GM21390 (cell line): Measurements from ENCODE around the gene ZNF276.
"Not testable (repeated sequence)": the region's sequence is repeated elsewhere in the genome, so short reads cannot be mapped to it uniquely, and the experiment has no call there.

Experiments
- ATAC-seq: cut with Tn5 transposase; IDR thresholded peaks from one replicate; pipeline ENCODE4 v1.9.1; 2021; ENCODE audit not compliant: unreplicated experiment

ZNF276 gene, protein sequence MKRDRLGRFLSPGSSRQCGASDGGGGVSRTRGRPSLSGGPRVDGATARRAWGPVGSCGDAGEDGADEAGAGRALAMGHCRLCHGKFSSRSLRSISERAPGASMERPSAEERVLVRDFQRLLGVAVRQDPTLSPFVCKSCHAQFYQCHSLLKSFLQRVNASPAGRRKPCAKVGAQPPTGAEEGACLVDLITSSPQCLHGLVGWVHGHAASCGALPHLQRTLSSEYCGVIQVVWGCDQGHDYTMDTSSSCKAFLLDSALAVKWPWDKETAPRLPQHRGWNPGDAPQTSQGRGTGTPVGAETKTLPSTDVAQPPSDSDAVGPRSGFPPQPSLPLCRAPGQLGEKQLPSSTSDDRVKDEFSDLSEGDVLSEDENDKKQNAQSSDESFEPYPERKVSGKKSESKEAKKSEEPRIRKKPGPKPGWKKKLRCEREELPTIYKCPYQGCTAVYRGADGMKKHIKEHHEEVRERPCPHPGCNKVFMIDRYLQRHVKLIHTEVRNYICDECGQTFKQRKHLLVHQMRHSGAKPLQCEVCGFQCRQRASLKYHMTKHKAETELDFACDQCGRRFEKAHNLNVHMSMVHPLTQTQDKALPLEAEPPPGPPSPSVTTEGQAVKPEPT

DNA sequence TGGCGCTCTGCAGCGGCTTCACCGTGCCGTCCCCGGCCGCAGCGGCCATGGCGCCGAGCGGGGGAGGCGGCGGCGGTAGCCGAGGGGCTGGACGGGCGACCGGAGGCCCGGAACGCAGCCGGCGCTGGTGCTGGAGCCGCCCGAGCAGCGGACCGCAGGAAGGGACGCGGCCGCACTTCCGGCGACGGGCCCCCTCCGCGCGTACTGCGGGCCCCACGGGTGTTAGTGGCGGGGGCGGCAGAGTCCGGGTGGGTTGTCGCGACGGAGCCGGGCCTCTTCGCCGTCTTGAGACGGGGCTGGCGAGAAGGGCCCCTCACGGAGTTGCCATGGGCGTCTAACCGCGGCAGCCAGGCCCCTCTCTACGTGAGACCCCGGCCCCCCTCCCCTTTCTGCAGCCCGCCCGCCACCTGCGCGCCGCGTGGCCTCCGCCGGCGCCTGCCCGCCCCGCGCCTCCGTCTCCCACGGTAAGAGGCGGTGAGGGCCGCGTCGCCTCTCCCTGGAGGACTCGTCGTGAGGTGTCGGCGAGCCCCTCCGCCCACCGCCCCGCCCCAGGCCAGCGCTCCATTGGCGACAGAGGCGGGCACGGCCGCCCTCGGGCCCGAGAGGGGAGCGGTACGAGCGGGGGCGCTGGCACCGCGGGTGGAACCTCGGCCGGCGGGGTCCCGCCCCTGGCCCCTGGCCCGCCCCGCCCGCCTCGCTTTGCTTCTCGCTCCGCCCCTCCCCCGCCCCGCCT, at the start of gene ZNF276, which contains the start of gene VPS9D1:
Gene ZNF276 (plus strand): TSS at position 725 of the 733 bp plus-strand sequence. CDS start 104 bp downstream, outside the sequence.
Gene VPS9D1 (minus strand): TSS at position 86 of the 733 bp plus-strand sequence. CDS start 37 bp downstream, at position 49.
- ATAC-seq: peak; percentile 45

DNA sequence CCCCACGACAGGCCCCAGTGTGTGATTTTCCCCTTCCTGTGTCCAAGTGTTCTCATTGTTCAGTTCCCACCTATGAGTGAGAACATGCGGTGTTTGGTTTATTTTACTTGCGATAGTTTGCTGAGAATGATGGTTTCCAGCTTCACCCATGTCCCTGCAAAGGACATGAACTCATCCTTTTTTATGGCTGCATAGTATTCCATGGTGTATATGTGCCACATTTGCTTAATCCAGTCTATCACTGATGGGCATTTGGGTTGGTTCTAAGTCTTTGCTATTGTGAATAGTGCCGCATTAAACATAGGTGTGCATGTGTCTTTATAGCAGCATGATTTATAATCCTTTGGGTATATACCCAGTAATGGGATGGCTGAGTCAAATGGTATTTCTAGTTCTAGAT, 49.8 kb upstream of the ZNF276 start:
- not testable (repeated sequence) for ATAC-seq

DNA sequence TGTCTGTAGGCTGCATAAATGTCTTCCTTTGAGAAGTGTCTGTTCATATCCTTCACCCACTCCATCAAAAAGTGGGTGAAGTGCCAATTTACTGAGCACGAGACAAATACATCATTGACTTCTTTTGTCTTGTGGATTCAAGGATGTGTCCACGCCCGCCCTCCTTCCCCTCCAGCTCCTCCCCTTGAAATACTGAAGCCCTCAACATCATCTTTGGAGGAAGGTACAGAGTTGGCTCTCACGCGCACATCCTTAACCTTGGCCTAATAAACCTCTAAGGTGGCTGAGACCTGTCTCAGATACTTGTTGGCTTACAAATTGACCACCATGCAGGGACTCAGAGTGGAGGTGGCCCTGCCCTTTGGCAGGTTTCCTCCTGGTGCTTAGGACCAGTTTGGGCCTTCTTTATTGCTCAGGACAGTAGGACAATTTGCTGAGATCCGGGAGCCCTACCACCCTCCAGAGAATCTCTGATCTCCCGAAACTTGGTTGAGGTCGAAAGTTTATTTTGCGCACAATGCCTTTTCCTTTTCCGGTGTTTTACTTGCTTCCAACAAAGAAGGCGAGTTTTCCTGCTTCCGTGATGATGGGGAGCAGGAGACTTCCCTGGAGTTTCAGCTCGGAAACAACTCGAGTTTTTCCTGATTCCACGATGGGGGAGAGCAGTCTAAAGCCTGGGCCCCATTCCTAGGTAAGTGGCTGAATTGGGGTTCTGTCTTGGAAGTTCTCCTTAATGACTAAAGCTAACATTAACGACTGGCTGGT, 49.0 kb upstream of the ZNF276 start:
- no peak for ATAC-seq

DNA sequence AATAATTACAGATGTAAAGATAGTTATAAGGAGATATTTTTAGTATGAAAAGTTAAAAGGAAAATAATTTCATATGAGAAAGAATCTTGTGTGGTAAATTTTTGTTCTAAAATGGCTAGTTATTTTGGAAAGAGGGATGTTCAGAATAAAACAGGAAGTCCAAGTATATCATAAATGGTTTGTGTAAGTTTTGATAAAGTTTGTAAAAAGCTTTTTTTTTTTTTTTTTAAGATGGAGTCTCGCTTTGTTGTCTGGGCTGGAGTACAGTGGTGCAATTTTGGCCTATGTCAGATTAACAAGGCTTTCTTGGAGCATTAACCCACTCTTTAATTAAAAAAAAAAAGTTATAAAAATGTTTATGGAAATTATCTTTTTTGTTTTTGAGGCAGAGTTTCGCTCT, 43.1 kb upstream of the ZNF276 start:
- ATAC-seq: no peak

DNA sequence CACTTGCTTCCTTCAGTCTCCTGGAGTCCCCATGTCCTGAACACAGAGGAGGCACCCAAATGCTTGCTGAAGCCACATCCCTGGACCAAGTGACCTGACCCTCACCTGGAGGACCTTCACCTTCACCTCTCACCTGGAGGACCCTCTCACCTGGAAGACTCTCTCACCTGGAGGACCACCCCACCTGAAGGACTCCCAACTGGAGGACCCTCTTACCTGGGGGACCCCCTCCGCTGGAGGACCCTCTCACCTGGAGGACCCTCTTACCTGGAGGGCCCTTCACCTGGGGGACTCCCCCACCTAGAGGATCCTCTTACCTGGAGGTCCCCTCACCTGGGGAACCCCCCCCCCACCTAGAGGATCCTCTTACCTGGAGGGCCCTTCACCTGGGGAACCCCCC, 35.4 kb upstream of the ZNF276 start:
- no peak for ATAC-seq

DNA sequence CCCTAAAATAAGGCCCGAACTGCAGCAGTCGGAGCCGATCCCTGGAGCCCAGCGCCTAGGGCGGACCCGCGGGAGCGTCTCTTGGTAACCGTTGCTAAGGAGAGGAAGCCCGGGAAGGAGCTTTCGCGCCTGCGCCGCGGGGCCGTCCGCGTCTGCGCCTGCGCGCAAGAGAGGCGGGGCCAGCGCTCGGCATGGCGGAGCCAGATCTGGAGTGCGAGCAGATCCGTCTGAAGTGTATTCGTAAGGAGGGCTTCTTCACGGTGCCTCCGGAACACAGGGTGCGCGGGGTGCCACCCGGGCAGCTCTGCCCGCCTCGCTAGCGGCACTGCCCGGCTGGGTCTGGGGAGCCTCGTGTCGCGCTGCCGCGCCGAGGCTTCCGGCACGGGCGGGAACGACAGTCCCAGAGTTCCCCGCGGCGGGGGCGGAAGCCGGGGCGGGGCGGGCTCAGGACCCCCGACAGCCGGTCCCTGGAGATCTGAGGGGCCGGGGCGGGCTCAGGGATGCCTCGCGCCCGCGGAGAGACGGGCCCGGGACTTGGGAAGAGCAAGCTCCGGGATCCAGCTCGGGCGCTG, 34.7 kb upstream of the ZNF276 start, which contains the start of gene CDK10:
Gene CDK10 (plus strand): TSS at position 170 of the 572 bp plus-strand sequence. CDS start 22 bp downstream, at position 192.
- ATAC-seq: peak; percentile 82

DNA sequence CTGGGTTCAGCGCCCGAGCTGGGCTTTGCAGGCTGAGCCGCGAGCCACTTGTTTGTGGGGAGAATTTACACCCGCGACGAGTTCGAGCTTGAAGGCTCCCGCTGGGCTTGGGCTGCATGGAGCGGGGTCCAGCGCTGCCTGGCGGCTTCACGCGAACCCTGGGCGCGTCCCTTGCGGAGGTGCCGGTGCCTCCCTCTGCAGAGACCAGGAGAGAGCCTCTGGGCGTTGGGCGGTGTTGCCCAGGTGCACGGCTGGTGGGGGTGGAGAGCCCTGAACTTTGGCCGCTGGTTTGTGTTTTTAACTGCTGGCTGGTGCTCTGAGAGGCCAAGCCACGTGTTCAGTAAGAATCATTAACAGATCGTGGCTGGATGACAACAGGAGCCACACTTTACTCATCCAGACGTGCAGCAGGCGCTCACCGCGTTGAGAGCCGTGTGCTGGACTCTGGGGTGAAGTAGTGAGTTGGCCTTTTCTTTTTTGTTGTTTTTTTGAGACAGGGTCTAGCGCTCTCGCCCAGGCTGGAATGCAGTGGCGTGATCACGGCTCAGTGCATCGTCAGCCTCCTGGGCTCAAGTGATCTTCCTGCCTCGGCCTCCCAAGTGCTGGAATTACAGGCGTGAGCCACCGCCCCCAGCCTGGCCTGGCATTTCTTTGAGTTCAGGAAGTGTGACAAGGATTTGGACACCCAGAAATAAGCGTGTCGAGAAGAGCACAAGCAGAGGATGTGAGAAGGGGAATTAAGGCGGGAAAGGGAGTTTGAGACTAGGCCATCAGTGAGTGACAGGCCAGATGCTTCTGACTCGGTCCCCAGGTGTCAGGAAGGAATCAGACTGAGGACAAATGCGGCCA, 34.0 kb upstream of the ZNF276 start:
- peak; percentile 40 for ATAC-seq

DNA sequence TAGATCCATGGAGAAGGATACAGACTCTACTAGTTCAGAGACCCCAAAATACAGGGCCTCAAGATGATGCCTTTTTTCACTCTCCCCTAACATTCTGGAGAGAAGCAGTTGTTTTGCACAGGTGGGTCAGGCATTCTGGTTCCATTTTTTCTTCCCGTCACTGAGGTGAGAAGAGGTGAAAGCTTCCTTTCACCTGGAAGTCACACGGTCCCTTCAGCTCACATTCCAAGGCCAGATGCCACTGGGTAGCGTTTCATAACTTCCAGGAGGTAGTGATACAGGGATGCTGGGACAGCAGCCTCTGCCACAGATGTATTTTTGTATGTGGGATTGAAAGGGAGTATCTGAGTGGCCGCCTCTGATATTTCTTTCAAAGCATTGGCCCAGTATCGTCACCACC, 32.9 kb upstream of the ZNF276 start:
- no peak for ATAC-seq

DNA sequence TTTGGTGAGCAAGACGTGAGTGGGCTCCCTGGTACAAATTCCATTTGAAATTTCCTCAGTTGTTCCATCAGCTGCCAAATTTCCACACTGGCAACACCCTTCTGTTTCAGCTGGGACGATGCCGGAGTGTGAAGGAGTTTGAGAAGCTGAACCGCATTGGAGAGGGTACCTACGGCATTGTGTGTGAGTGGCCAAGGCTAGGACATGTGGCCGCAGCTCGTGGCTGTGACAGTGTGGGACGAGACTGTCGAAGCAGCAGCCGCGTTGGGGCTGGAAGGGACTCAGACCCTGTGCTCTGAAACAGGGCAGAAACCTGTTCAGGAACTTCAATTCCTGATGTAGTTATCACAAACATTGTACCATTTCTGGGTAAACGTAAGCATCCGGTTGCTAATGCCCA, 32.2 kb upstream of the ZNF276 start:
- no peak for ATAC-seq

DNA sequence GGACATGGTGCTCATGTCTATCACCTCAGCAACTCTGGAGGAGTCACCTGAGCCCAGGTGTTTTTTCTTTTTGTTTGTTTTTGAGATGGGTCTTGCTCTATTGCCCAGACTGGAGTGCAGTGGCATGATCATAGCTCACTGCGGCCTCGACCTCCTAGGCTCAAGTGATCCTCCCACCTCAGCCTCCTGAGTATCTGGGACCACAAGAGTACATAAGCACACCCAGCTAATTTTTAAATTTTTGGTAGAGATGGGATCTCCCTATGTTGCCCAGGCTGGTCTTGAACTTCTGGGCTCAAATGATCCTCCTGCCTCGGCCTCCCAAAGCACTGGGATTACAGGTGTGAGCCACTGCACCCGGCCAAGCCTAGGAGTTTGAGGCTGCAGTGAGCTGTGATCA, 31.7 kb upstream of the ZNF276 start:
- ATAC-seq: not testable (repeated sequence)

DNA sequence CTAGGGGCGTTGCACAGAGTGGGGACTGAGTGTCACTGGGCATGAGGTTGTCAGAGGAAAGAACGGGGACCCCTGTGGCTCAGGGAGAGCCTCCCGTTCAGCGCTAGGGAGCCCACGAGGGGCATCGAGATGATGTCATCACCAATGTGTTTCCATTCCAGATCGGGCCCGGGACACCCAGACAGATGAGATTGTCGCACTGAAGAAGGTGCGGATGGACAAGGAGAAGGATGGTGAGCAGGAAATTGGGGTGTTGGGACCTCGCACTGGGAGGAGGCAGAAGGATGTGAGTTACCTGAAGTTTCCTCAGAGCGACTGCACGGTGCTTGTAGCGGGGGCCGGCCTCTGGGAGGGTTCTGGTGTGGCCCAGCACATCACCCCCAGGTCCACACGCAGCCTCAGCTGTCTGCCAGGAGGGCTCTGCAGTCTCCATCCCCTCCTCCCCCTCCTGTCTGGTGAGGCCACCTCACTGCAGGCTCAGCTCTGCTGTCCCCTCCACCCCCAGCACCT, 30.9 kb upstream of the ZNF276 start:
- no peak for ATAC-seq

DNA sequence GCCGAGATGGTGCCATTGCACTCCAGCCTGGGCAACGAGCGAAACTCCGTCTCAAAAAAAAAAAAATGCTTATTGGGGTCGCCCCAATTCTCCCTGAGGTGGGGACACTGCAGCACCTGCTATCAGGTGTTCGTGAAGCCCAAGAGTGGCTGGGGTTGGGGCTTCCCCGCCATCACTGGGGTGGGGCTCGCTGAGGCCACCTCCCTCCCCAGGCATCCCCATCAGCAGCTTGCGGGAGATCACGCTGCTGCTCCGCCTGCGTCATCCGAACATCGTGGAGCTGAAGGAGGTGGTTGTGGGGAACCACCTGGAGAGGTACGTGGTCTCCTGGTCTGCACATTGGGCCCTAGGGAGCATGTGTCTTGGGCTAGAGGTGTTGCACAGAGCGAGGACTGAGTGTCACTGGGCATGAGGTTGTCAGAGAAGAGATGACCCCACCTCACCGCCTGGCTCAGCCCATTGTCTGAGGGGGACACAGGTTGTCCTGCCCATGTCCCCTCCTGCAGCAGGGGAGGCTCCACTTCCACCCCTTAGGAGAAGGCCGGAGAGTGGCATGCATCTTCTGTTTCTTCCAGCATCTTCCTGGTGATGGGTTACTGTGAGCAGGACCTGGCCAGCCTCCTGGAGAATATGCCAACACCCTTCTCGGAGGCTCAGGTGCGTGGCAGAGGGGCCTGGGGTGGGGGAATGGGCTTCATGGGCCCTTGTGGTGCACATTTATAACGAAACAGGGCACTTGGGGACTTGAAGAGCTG, 29.9 kb upstream of the ZNF276 start:
- no peak for ATAC-seq

DNA sequence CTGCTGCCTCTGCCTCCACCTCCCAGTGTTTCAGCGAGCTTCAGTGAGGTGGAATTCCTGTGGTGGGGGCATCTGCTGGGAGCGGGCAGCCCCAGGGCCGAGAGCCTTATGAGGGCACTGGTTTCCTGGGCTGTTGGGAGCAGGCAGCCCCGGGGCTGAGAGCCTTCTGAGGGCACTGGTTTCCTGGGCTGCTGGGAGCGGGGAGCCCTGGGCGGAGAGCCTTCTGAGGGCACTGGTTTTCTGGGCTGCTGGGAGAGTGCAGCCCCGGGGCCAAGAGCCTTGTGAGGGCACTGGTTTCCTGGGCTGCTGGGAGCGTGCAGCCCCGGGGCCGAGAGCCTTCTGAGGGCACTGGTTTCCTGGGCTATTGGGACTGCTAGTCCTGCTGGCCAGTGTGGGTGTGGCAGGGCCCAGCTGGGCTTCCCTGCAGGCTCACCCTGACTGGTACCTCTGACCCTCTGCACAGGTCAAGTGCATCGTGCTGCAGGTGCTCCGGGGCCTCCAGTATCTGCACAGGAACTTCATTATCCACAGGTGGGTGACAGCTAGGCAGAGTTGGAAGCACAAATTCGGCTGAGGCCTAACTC, 29.3 kb upstream of the ZNF276 start:
- ATAC-seq: no peak

DNA sequence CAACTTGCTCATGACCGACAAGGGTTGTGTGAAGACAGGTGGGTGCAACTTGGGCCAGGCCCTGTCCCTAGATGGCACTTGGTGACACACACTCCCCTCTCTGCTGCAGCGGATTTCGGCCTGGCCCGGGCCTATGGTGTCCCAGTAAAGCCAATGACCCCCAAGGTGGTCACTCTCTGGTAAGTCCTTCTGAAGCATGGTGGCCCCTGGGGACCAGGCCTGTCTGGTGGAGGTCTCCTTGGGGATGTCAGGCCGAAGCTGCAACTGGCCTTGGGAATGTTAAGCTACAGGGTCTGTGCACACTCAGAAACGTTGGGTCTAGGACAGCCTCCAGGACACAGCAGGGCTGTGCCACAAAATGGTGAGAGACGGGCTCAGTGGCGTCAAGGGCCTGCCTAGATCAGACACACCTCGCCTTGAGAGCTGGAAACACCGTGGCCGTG, 28.0 kb upstream of the ZNF276 start:
- no peak for ATAC-seq

DNA sequence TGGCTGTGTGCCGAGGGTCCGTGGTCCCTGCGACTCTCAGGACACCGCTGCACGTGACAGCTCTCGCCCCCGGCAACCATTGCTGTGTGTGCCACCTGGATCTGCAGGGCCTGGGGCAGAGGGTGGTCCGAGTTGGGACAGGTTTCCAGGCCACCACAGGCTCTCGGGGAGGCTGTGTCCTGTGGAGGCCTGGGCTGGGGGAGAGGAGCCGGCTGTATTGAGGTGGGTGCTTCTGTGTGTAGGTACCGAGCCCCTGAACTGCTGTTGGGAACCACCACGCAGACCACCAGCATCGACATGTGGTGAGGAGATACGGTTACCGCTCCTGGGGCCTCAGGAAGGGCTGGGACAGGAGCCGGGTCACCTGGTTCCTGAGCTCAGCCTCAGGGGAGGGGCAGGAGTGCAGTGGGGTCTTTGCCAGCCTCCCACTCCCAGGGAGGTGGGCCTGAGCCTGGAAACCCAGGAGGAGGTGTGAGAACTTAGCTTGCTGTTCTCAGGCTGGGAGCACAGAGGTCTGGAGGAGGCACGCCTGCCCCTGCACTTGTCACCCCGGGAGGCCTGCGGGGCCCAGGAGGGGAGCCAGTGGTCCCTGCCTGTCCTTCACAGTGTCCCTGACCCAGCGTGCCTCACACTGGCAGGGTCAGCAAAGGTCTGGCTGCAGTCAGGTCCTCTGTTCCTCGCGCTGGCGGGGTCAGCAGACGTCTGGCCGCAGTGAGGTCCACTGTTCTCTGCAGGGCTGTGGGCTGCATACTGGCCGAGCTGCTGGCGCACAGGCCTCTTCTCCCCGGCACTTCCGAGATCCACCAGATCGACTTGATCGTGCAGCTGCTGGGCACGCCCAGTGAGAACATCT, 27.2 kb upstream of the ZNF276 start:
- no peak for ATAC-seq

DNA sequence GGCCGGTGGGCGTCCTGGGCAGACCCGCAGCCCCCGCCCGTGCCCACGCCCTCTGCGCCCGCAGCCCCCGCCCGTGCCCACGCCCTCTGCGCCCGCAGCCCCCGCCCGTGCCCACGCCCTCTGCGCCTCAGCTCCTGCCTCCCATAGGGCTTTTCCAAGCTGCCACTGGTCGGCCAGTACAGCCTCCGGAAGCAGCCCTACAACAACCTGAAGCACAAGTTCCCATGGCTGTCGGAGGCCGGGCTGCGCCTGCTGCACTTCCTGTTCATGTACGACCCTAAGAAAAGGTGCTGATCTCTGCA, 26.6 kb upstream of the ZNF276 start:
- not testable (repeated sequence) for ATAC-seq

DNA sequence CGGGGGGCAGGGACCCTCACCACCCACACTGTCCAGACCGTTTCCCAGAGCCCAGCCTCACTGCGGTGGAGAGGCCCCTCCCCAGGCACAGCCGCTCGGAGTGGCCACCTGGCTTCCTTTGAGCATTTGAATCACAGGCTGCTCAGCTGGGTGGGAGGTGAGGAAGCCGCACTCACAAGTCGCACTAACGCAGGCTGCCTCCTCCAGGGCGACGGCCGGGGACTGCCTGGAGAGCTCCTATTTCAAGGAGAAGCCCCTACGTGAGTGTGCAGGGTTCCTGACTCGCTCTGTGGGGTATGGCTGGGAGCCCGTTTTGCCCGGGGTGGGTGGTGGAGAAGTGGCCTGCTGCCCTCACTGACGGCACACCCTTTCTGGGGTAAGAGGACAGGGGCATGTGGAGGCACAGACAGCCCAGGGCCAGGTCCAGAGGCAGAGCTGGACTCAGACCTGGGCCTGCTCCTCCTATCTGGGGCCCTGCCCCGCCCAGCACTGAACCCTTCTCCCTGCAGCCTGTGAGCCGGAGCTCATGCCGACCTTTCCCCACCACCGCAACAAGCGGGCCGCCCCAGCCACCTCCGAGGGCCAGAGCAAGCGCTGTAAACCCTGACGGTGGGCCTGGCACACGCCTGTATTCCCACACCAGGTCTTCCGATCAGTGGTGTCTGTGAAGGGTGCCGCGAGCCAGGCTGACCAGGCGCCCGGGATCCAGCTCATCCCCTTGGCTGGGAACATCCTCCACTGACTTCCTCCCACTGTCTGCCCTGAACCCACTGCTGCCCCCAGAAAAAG, 26.1 kb upstream of the ZNF276 start:
- ATAC-seq: no peak
